Liver (tissue), 3 donors: Measurements from ENCODE around the gene TTC28.

ENCODE experiments used
- MAX ChIP-seq: IDR thresholded peaks from 2 replicates; pipeline ENCODE4 v1.6.1; 2016; ENCODE audit warnings: antibody characterized with exemption
- RAD21 ChIP-seq, 2 donors: IDR thresholded peaks; 2 replicates each; pipeline ENCODE4 v1.6.1; 2016; ENCODE audit warnings: antibody characterized with exemption in 2 of 2, mild to moderate bottlenecking in 2 of 2
- RXRA ChIP-seq, 2 donors: IDR thresholded peaks; 2 replicates each; pipeline ENCODE4 v1.6.1; 2017 to 2018; ENCODE audit warnings: antibody characterized with exemption in 2 of 2, mild to moderate bottlenecking in 1 of 2
- TF ChIP-seq, protein P1 (sequence below): fragments of 150-350 bp; IDR thresholded peaks from 2 replicates; pipeline ENCODE4 v1.5.1; 2017; ENCODE audit warnings: improper control_type of control experiment, low read depth, low read length; ENCODE audit not compliant: missing input control
- donor health status: healthy.
- donor health status: healthy.

DNA sequence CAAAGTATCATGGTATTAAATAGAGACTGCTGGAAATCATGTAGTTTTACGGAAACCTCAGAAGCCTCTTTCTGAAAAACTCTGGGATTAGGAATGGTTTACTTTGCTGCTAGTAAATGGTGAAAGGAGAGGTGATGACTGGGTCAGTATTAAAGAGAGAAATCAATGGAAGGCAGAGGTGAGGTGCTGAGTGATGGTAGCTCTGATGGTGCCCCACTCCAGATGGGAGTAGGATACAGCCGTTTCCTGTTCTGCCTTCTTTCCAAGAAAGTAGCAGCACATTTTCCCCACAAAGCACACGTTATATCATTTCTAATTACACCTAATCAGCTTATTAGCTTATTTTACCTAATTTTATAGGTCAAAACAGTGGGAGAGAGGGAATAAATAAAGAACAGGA is 493.0 kb downstream of the TTC28 start:
- TF ChIP-seq MAX = no peak
- TF ChIP-seq, protein P1, sequence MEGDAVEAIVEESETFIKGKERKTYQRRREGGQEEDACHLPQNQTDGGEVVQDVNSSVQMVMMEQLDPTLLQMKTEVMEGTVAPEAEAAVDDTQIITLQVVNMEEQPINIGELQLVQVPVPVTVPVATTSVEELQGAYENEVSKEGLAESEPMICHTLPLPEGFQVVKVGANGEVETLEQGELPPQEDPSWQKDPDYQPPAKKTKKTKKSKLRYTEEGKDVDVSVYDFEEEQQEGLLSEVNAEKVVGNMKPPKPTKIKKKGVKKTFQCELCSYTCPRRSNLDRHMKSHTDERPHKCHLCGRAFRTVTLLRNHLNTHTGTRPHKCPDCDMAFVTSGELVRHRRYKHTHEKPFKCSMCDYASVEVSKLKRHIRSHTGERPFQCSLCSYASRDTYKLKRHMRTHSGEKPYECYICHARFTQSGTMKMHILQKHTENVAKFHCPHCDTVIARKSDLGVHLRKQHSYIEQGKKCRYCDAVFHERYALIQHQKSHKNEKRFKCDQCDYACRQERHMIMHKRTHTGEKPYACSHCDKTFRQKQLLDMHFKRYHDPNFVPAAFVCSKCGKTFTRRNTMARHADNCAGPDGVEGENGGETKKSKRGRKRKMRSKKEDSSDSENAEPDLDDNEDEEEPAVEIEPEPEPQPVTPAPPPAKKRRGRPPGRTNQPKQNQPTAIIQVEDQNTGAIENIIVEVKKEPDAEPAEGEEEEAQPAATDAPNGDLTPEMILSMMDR = no peak
- TF ChIP-seq RXRA (IDR thresholded peaks at IDR 0.05) = no peak
- TF ChIP-seq RAD21 (IDR thresholded peaks at IDR 0.05) = no peak
